OCI-LY3 (cell line): ENCODE data around the gene THEM4.

ENCODE experiments used
- H2AFZ ChIP-seq: fragments of 200-600, 300-600 bp; shearing (Covaris generic); 2 replicates; pipeline ENCODE4 v1.6.0; 2014; ENCODE audit warnings: antibody characterized with exemption, low read depth, low read length
- H3K27ac ChIP-seq: fragments of 200-600, 300-600 bp; sonication (generic); 2 replicates; pipeline ENCODE4 v1.5.1; 2014; ENCODE audit warnings: mild to moderate bottlenecking, low read length, moderate library complexity, mixed read lengths
- H3K27me3 ChIP-seq: fragments of 200-600, 300-600 bp; sonication (generic); 2 replicates; pipeline ENCODE4 v1.6.1; 2014; ENCODE audit warnings: low read depth, low read length, mixed read lengths
- H3K36me3 ChIP-seq: fragments of 200-600, 300-600 bp; sonication (generic); replicated peaks from 2 replicates; pipeline ENCODE3; 2014; ENCODE audit warnings: low read depth, low read length, mixed read lengths
- H3K4me1 ChIP-seq: fragments of 300-600, 200-600 bp; sonication (generic); 2 replicates; pipeline ENCODE4 v1.6.1; 2014; ENCODE audit warnings: low read length, mixed read lengths
- H3K4me2 ChIP-seq: fragments of 200-600, 300-600 bp; sonication (generic); 2 replicates; pipeline ENCODE4 v1.6.1; 2014; ENCODE audit warnings: low read length, mixed read lengths
- H3K4me3 ChIP-seq: fragments of 300-600, 200-600 bp; sonication (generic); 2 replicates; pipeline ENCODE4 v1.5.1; 2014; ENCODE audit warnings: antibody characterized with exemption, mild to moderate bottlenecking, low read length, moderate library complexity
- H3K79me2 ChIP-seq: fragments of 300-600, 200-600 bp; shearing (Covaris generic); 2 replicates; pipeline ENCODE4 v1.6.1; 2014; ENCODE audit warnings: mild to moderate bottlenecking, low read length, mixed read lengths
- H3K9ac ChIP-seq: fragments of 300-600, 200-600 bp; shearing (Covaris generic); 2 replicates; pipeline ENCODE4 v1.6.0; 2014; ENCODE audit warnings: mild to moderate bottlenecking, low read length, moderate library complexity
- H3K9me3 ChIP-seq: fragments of 200-600, 300-600 bp; shearing (Covaris generic); 2 replicates; pipeline ENCODE4 v1.6.1; 2014; ENCODE audit warnings: low read length, mixed read lengths; ENCODE audit not compliant: insufficient read depth
- H4K20me1 ChIP-seq: fragments of 200-600, 300-600 bp; sonication (generic); 2 replicates; pipeline ENCODE4 v1.6.1; 2016; ENCODE audit warnings: low read length, mixed read lengths; ENCODE audit not compliant: insufficient read depth
- EZH2phosphoT487 ChIP-seq: fragments of 200-600 bp; shearing (Covaris generic); IDR thresholded peaks from 2 replicates; pipeline ENCODE4 v1.6.1; 2018; ENCODE audit warnings: antibody characterized with exemption, mixed run types, low read depth
- TF ChIP-seq, protein P1 (sequence below): fragments of 200-600, 300-600 bp; sonication (generic); IDR thresholded peaks from 2 replicates; pipeline ENCODE4 v1.5.1; 2014; ENCODE audit warnings: antibody characterized with exemption, low read length, low read depth

The THEM4 gene

DNA sequence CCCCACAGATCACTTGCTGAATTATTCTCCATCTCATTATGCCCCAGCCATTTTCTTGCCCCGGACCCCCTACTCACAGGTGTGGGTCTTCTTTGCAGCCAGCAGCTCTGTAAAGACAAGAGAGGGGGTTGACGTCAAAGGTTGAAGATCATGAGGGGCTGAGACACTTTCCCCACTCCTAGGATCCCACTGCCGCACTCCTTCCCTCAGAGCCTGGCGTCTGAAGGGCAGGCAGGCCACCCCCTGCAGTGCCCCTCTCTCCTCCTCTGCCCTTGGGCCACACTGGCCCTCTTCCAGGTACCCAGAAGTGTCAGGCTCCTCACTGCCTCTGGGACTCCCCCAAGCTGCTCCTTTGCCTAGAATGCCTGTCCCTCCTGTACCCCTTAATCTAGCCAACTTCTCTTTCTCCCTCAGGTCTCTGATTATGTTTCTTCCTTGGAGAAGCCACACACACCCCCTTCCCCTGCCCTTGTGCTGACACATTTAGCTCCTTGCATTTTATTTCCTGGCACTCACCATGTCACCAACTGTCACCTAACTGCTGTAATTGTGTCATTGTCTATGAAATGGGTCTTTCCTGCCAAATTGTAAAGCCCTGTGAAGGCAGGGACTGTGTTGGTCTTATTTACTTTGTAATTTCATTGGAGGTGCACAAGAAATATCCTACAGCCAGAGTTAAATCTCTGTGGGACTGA, 79.8 kb downstream of the THEM4 start:
- Histone ChIP-seq H3K4me3 (no peak overlapping the region), H3K4me1 (peaks cover 11% of the 10 kb centered on the region), H3K79me2 (no peaks in the 10 kb centered on the region), H3K9ac (no peak overlapping the region), H3K27ac (no peak overlapping the region), H3K9me3 (no peaks in the 10 kb centered on the region), H4K20me1 (no peaks in the 10 kb centered on the region), H3K4me2 (no peak overlapping the region), H3K36me3 (no peaks in the 10 kb centered on the region), H3K27me3 (no peaks in the 10 kb centered on the region), H2AFZ (no peak overlapping the region)
- TF ChIP-seq, protein P1, sequence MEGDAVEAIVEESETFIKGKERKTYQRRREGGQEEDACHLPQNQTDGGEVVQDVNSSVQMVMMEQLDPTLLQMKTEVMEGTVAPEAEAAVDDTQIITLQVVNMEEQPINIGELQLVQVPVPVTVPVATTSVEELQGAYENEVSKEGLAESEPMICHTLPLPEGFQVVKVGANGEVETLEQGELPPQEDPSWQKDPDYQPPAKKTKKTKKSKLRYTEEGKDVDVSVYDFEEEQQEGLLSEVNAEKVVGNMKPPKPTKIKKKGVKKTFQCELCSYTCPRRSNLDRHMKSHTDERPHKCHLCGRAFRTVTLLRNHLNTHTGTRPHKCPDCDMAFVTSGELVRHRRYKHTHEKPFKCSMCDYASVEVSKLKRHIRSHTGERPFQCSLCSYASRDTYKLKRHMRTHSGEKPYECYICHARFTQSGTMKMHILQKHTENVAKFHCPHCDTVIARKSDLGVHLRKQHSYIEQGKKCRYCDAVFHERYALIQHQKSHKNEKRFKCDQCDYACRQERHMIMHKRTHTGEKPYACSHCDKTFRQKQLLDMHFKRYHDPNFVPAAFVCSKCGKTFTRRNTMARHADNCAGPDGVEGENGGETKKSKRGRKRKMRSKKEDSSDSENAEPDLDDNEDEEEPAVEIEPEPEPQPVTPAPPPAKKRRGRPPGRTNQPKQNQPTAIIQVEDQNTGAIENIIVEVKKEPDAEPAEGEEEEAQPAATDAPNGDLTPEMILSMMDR = no peak
- TF ChIP-seq EZH2phosphoT487 = no peak

GRCh38 chr1:151828921-151829320, 80.4 kb downstream of the THEM4 start:
- no peaks in the 10 kb centered on the region for H3K36me3 ChIP-seq
- no peak overlapping the region for H2AFZ ChIP-seq
- TF ChIP-seq EZH2phosphoT487 = no peak
- TF ChIP-seq, protein P1 = no peak
- no peaks in the 10 kb centered on the region for H3K79me2 ChIP-seq
- H3K4me3 ChIP-seq = no peak overlapping the region
- no peaks in the 10 kb centered on the region for H4K20me1 ChIP-seq
- peaks cover 11% of the 10 kb centered on the region for H3K4me1 ChIP-seq
- H3K9ac ChIP-seq = no peak overlapping the region
- no peaks in the 10 kb centered on the region for H3K27me3 ChIP-seq
- no peaks in the 10 kb centered on the region for H3K9me3 ChIP-seq
- no peak overlapping the region for H3K4me2 ChIP-seq
- no peak overlapping the region for H3K27ac ChIP-seq

DNA sequence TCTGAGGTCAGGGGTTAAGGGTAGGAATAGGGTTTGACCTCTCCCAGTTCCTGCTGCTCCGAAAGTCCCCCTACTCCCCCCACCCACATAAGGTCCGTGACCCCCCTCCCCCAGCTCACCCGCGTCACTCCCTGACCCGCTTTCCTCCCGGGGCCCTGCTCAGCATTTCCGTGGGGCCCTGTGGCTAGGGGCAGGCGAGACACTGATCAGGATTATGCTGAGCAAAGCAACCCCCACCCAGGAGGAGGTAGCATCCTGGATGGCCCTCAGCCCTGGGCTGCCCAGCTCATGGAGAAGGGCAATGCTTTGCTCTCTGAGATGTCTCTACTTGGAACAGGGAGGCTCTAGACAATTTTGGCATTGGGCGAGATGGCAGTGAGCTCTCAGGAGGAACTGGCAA, 81.5 kb downstream of the THEM4 start:
- no peak overlapping the region for H3K4me2 ChIP-seq
- H3K27ac ChIP-seq = no peak overlapping the region
- no peak overlapping the region for H3K4me3 ChIP-seq
- no peaks in the 10 kb centered on the region for H3K79me2 ChIP-seq
- no peak overlapping the region for H3K9ac ChIP-seq
- H4K20me1 ChIP-seq = no peaks in the 10 kb centered on the region
- no peak for TF ChIP-seq EZH2phosphoT487
- TF ChIP-seq, protein P1 = no peak
- no peaks in the 10 kb centered on the region for H3K36me3 ChIP-seq
- H3K9me3 ChIP-seq = no peaks in the 10 kb centered on the region
- no peaks in the 10 kb centered on the region for H3K27me3 ChIP-seq
- H3K4me1 ChIP-seq = peaks cover 11% of the 10 kb centered on the region
- H2AFZ ChIP-seq = no peak overlapping the region

GRCh38 chr1:151825751-151826660, 83.3 kb downstream of the THEM4 start:
- Histone ChIP-seq H3K27ac (no peak overlapping the region), H3K9ac (no peak overlapping the region), H3K4me2 (no peak overlapping the region), H3K36me3 (no peaks in the 10 kb centered on the region), H3K4me3 (no peak overlapping the region), H3K9me3 (no peaks in the 10 kb centered on the region), H4K20me1 (no peaks in the 10 kb centered on the region), H2AFZ (no peak overlapping the region), H3K27me3 (no peaks in the 10 kb centered on the region), H3K79me2 (no peaks in the 10 kb centered on the region), H3K4me1 (peaks cover 26% of the 10 kb centered on the region)
- TF ChIP-seq, protein P1 = no peak
- no peak for TF ChIP-seq EZH2phosphoT487
